Testis (tissue), 2 donors: Measurements from ENCODE around the gene HSPD1.

Experiments used
- CTCF ChIP-seq, 3 experiments: fragments of 450-650 bp in 2 of 3; fragments of 200-600 bp in 1 of 3; sonication (generic) in 1 of 3; IDR thresholded peaks; one replicate each; pipeline ENCODE4 v1.5.1; 2016 to 2019; ENCODE audit warnings: antibody characterized with exemption in 3 of 3, mild to moderate bottlenecking in 2 of 3, moderate library complexity in 1 of 3
- POLR2A ChIP-seq: fragments of 450-650 bp; IDR thresholded peaks from one replicate; pipeline ENCODE4 v1.6.1; 2017; ENCODE audit warnings: antibody characterized with exemption, mild to moderate bottlenecking, moderate library complexity

- TF ChIP-seq CTCF (IDR thresholded peaks at IDR 0.05) (no peak), POLR2A (no peak)
Observed at GRCh38 chr2:197437380-197437779, 62.3 kb downstream of the HSPD1 start.
